ENCODE results near the gene FOXO1.

The FOXO1 gene

GRCh38 chr13:40572961-40573360, 93.5 kb downstream of the FOXO1 start:
- Histone ChIP-seq H3K36me3 (ENCODE audit: insufficient read depth, low read depth, low read length) (no peaks in the 10 kb centered on the region), H3K9me3 (ENCODE audit: insufficient read depth, low read depth, low read length) (no peaks in the 10 kb centered on the region), H3K27ac (ENCODE audit: low read length) (no peak overlapping the region), H3K27me3 (ENCODE audit: insufficient read depth, low read length) (no peaks in the 10 kb centered on the region), H3K4me1 (ENCODE audit: insufficient read depth, low read length) (peaks cover 52% of the 10 kb centered on the region), H3K9ac (ENCODE audit: low read depth, low read length) (no peak overlapping the region), H3K4me3 (ENCODE audit: low read length) (no peak overlapping the region)

GRCh38 chr13:40571338-40571963, 95.0 kb downstream of the FOXO1 start:
- Histone ChIP-seq H3K9me3 (ENCODE audit: insufficient read depth, low read depth, low read length) (no peaks in the 10 kb centered on the region), H3K27ac (ENCODE audit: low read length) (no peak overlapping the region), H3K27me3 (ENCODE audit: insufficient read depth, low read length) (no peaks in the 10 kb centered on the region), H3K4me1 (ENCODE audit: insufficient read depth, low read length) (peaks cover 45% of the 10 kb centered on the region), H3K9ac (ENCODE audit: low read depth, low read length) (no peak overlapping the region), H3K36me3 (ENCODE audit: insufficient read depth, low read depth, low read length) (no peaks in the 10 kb centered on the region), H3K4me3 (ENCODE audit: low read length) (no peak overlapping the region)

GRCh38 chr13:40570930-40571329, 95.5 kb downstream of the FOXO1 start:
- no peak overlapping the region for H3K9ac ChIP-seq (ENCODE audit: low read depth, low read length)
- no peaks in the 10 kb centered on the region for H3K36me3 ChIP-seq (ENCODE audit: insufficient read depth, low read depth, low read length)
- H3K27ac ChIP-seq (ENCODE audit: low read length), result no peak overlapping the region
- H3K27me3 ChIP-seq (ENCODE audit: insufficient read depth, low read length), result no peaks in the 10 kb centered on the region
- peaks cover 42% of the 10 kb centered on the region for H3K4me1 ChIP-seq (ENCODE audit: insufficient read depth, low read length)
- no peaks in the 10 kb centered on the region for H3K9me3 ChIP-seq (ENCODE audit: insufficient read depth, low read depth, low read length)
- no peak overlapping the region for H3K4me3 ChIP-seq (ENCODE audit: low read length)

GRCh38 chr13:40569024-40569350, 97.5 kb downstream of the FOXO1 start:
- peaks cover 49% of the 10 kb centered on the region for H3K4me1 ChIP-seq (ENCODE audit: insufficient read depth, low read length)
- H3K27me3 ChIP-seq (ENCODE audit: insufficient read depth, low read length), result no peaks in the 10 kb centered on the region
- H3K9ac ChIP-seq (ENCODE audit: low read depth, low read length), result no peak overlapping the region
- no peak overlapping the region for H3K27ac ChIP-seq (ENCODE audit: low read length)
- no peaks in the 10 kb centered on the region for H3K9me3 ChIP-seq (ENCODE audit: insufficient read depth, low read depth, low read length)
- H3K4me3 ChIP-seq (ENCODE audit: low read length), result no peak overlapping the region
- no peaks in the 10 kb centered on the region for H3K36me3 ChIP-seq (ENCODE audit: insufficient read depth, low read depth, low read length)

GRCh38 chr13:40568246-40569023, 98.0 kb downstream of the FOXO1 start:
- Histone ChIP-seq H3K27ac (ENCODE audit: low read length) (no peak overlapping the region), H3K36me3 (ENCODE audit: insufficient read depth, low read depth, low read length) (no peaks in the 10 kb centered on the region), H3K9ac (ENCODE audit: low read depth, low read length) (no peak overlapping the region), H3K9me3 (ENCODE audit: insufficient read depth, low read depth, low read length) (no peaks in the 10 kb centered on the region), H3K4me1 (ENCODE audit: insufficient read depth, low read length) (peaks cover 52% of the 10 kb centered on the region), H3K4me3 (ENCODE audit: low read length) (no peak overlapping the region), H3K27me3 (ENCODE audit: insufficient read depth, low read length) (no peaks in the 10 kb centered on the region)

- Histone ChIP-seq H3K36me3 (ENCODE audit: insufficient read depth, low read depth, low read length) (no peaks in the 10 kb centered on the region), H3K27me3 (ENCODE audit: insufficient read depth, low read length) (no peaks in the 10 kb centered on the region), H3K4me3 (ENCODE audit: low read length) (no peak overlapping the region), H3K9ac (ENCODE audit: low read depth, low read length) (no peak overlapping the region), H3K9me3 (ENCODE audit: insufficient read depth, low read depth, low read length) (no peaks in the 10 kb centered on the region), H3K27ac (ENCODE audit: low read length) (no peak overlapping the region), H3K4me1 (ENCODE audit: insufficient read depth, low read length) (peaks cover 36% of the 10 kb centered on the region)
These were observed 99.6 kb downstream of the FOXO1 start for GRCh38 chr13:40566811-40567210.

- Histone ChIP-seq H3K27me3 (ENCODE audit: insufficient read depth, low read length) (no peaks in the 10 kb centered on the region), H3K36me3 (ENCODE audit: insufficient read depth, low read depth, low read length) (peaks cover 3% of the 10 kb centered on the region), H3K4me1 (ENCODE audit: insufficient read depth, low read length) (peaks cover 30% of the 10 kb centered on the region; the same call in 1 of the 2 replicates), H3K9me3 (ENCODE audit: insufficient read depth, low read depth, low read length) (no peaks in the 10 kb centered on the region), H3K9ac (ENCODE audit: low read depth, low read length) (no peak overlapping the region), H3K27ac (ENCODE audit: low read length) (no peak overlapping the region), H3K4me3 (ENCODE audit: low read length) (no peak overlapping the region)
These were observed 100.9 kb downstream of the FOXO1 start for GRCh38 chr13:40565282-40566148.

- no peaks in the 10 kb centered on the region for H3K9me3 ChIP-seq (ENCODE audit: insufficient read depth, low read depth, low read length)
- H3K4me3 ChIP-seq (ENCODE audit: low read length), result no peak overlapping the region
- H3K27me3 ChIP-seq (ENCODE audit: insufficient read depth, low read length), result no peaks in the 10 kb centered on the region
- H3K4me1 ChIP-seq (ENCODE audit: insufficient read depth, low read length), result peaks cover 30% of the 10 kb centered on the region; the same call in 1 of the 2 replicates
- H3K27ac ChIP-seq (ENCODE audit: low read length), result no peak overlapping the region
- no peak overlapping the region for H3K9ac ChIP-seq (ENCODE audit: low read depth, low read length)
- peaks cover 13% of the 10 kb centered on the region for H3K36me3 ChIP-seq (ENCODE audit: insufficient read depth, low read depth, low read length)
These were observed 102.0 kb downstream of the FOXO1 start for GRCh38 chr13:40564342-40565001.

GRCh38 chr13:40563350-40564125, 102.9 kb downstream of the FOXO1 start:
- Histone ChIP-seq H3K27me3 (ENCODE audit: insufficient read depth, low read length) (no peaks in the 10 kb centered on the region), H3K27ac (ENCODE audit: low read length) (no peak overlapping the region), H3K4me1 (ENCODE audit: insufficient read depth, low read length) (peaks cover 22% of the 10 kb centered on the region; the same call in 1 of the 2 replicates), H3K4me3 (ENCODE audit: low read length) (no peak overlapping the region), H3K36me3 (ENCODE audit: insufficient read depth, low read depth, low read length) (peaks cover 22% of the 10 kb centered on the region), H3K9me3 (ENCODE audit: insufficient read depth, low read depth, low read length) (no peaks in the 10 kb centered on the region), H3K9ac (ENCODE audit: low read depth, low read length) (no peak overlapping the region)

- Histone ChIP-seq H3K27me3 (ENCODE audit: insufficient read depth, low read length) (no peaks in the 10 kb centered on the region), H3K4me1 (ENCODE audit: insufficient read depth, low read length) (peaks cover 16% of the 10 kb centered on the region; the same call in 1 of the 2 replicates), H3K27ac (ENCODE audit: low read length) (no peak overlapping the region), H3K9me3 (ENCODE audit: insufficient read depth, low read depth, low read length) (no peaks in the 10 kb centered on the region), H3K4me3 (ENCODE audit: low read length) (no peak overlapping the region), H3K9ac (ENCODE audit: low read depth, low read length) (no peak overlapping the region), H3K36me3 (ENCODE audit: insufficient read depth, low read depth, low read length) (peaks cover 28% of the 10 kb centered on the region)
These were observed 103.5 kb downstream of the FOXO1 start for GRCh38 chr13:40562975-40563349.

GRCh38 chr13:40559915-40560314, 106.5 kb downstream of the FOXO1 start:
- Histone ChIP-seq H3K27ac (ENCODE audit: low read length) (no peak overlapping the region), H3K9ac (ENCODE audit: low read depth, low read length) (no peak overlapping the region), H3K4me3 (ENCODE audit: low read length) (no peak overlapping the region), H3K9me3 (ENCODE audit: insufficient read depth, low read depth, low read length) (no peaks in the 10 kb centered on the region), H3K4me1 (ENCODE audit: insufficient read depth, low read length) (peaks cover 14% of the 10 kb centered on the region; the same call in 1 of the 2 replicates), H3K27me3 (ENCODE audit: insufficient read depth, low read length) (no peaks in the 10 kb centered on the region), H3K36me3 (ENCODE audit: insufficient read depth, low read depth, low read length) (peaks cover 39% of the 10 kb centered on the region)

All from iPS-20b (cell line).